K562 (cell line): Measurements from ENCODE around the gene GALNT17. TPM values are rescaled to one million over a fixed set of nuclear protein-coding genes. Genes with fewer than 3 reads are reported as not detected.

ENCODE experiments used
- ATAC-seq: fragments of 200-7000 bp; cut with Tn5 transposase; 3 replicates; pipeline ENCODE4 v1.9.1; 2020; ENCODE audit warnings: moderate library complexity
- BruUV-seq: library from RNA; stranded (reverse); fragments of 400-500 nt; replicated peaks from 2 replicates; lab custom pipeline; 2021; lab: Mats Ljungman, UMichigan
- CTCF ChIA-PET: fragments of 300-600 bp; formaldehyde crosslinking; extraction: SDS; loops from one replicate; lab custom pipeline; 2021; ENCODE audit warnings: low intra/inter-chr PET ratio; lab: Yijun Ruan, JAX
- POLR2A ChIA-PET: fragments of 300-600, 350-650 bp; sonication (Branson Sonifier 250); formaldehyde crosslinking; extraction: SDS; loops from one replicate; lab custom pipeline; 2021; ENCODE audit warnings: antibody characterized with exemption, inconsistent platforms; lab: Yijun Ruan, JAX
- DNase-seq, 4 experiments: peaks; one replicate each; pipeline versions ENCODE4 v3.0.0 to v3.0.0-alpha.2; 2011 to 2018; ENCODE audit warnings: low spot score in 3 of 4, mixed read lengths in 3 of 4; ENCODE audit errors: extremely low read depth in 1 of 4
- FAIRE-seq: peaks from 2 replicates; lab custom pipeline; 2011; peaks lifted over from hg19 to GRCh38; lab: Jason Lieb, UNC
- H2AFZ ChIP-seq: 2 replicates; pipeline ENCODE4 v1.6.0; 2011; ENCODE audit warnings: low read depth, low read length, control low read depth, inconsistent platforms
- H3K27ac ChIP-seq: fragments of 200-600 bp; 3 replicates; pipeline ENCODE4 v1.8.0; 2011; ENCODE audit warnings: low read depth, mild to moderate bottlenecking, control low read depth, inconsistent platforms, low read length, moderate library complexity, mixed read lengths; ENCODE audit errors: extremely low read depth
- H3K27me3 ChIP-seq, 2 experiments: fragments of 300-600 bp in 1 of 2; 2 replicates in 1 of 2; 3 replicates in 1 of 2; pipeline versions ENCODE4 v1.6.0 to v1.8.0; 2011; ENCODE audit warnings: inconsistent platforms in 2 of 2, low read length in 2 of 2, mild to moderate bottlenecking in 1 of 2, mixed read lengths in 1 of 2, moderate library complexity in 1 of 2; ENCODE audit not compliant: control insufficient read depth in 2 of 2, insufficient read depth in 2 of 2
- H3K36me3 ChIP-seq: fragments of 300-600 bp; 3 replicates; pipeline ENCODE4 v1.8.0; 2011; ENCODE audit warnings: mild to moderate bottlenecking, low read length, inconsistent platforms; ENCODE audit not compliant: control insufficient read depth, insufficient read depth
- H3K4me1 ChIP-seq, 2 experiments: fragments of 200-600 bp in 1 of 2; replicated peaks in 1 of 2; 2 replicates in 1 of 2; 3 replicates in 1 of 2; pipeline versions ENCODE4 v1.5.1 to v1.8.0; 2011; ENCODE audit warnings: inconsistent platforms in 2 of 2, low read length in 2 of 2, mild to moderate bottlenecking in 1 of 2, mixed read lengths in 1 of 2, moderate library complexity in 1 of 2; ENCODE audit not compliant: control insufficient read depth in 2 of 2, insufficient read depth in 2 of 2
- H3K4me2 ChIP-seq: 2 replicates; pipeline ENCODE4 v1.6.1; 2011; ENCODE audit warnings: low read length, control low read depth, inconsistent platforms, mixed read lengths; ENCODE audit not compliant: insufficient read depth
- H3K4me3 ChIP-seq: fragments of 200-600 bp; sonication (generic), shearing (Covaris generic); 2 replicates; pipeline ENCODE4 v1.5.1; 2016; ENCODE audit warnings: control low read depth, inconsistent platforms
- H3K79me2 ChIP-seq: fragments of 200-600 bp; 3 replicates; pipeline ENCODE4 v1.8.0; 2011; ENCODE audit warnings: low read length, inconsistent platforms; ENCODE audit not compliant: control insufficient read depth, insufficient read depth
- H3K9ac ChIP-seq, 2 experiments: 2 replicates each; pipeline versions ENCODE4 v1.6.0 to v1.6.1; 2011; ENCODE audit warnings: low read depth in 2 of 2, low read length in 2 of 2, control low read depth in 1 of 2, inconsistent platforms in 1 of 2, mild to moderate bottlenecking in 1 of 2, mixed read lengths in 1 of 2; ENCODE audit not compliant: insufficient read depth in 1 of 2
- H3K9me1 ChIP-seq: one replicate; pipeline ENCODE4 v1.6.0; 2011; ENCODE audit warnings: inconsistent platforms, mild to moderate bottlenecking, low read length, moderate library complexity; ENCODE audit not compliant: control insufficient read depth, insufficient read depth
- H3K9me3 ChIP-seq: replicated peaks from 2 replicates; pipeline ENCODE4 v1.5.1; 2011; ENCODE audit warnings: low read depth, low read length, inconsistent platforms; ENCODE audit not compliant: control insufficient read depth, insufficient read depth
- H4K20me1 ChIP-seq: replicated peaks from 2 replicates; pipeline ENCODE4 v1.6.1; 2011; ENCODE audit warnings: low read length, inconsistent platforms, mixed read lengths; ENCODE audit not compliant: control insufficient read depth, insufficient read depth
- EGR1 ChIP-seq: fragments of 450-650 bp; conservative IDR thresholded peaks from 2 replicates; pipeline ENCODE4 v1.6.1; 2017; ENCODE audit warnings: mild to moderate bottlenecking
- EHMT2 ChIP-seq: fragments of 450-650 bp; IDR thresholded peaks from 2 replicates; pipeline ENCODE4 v1.6.1; 2018; ENCODE audit warnings: antibody characterized with exemption
- KLF16 ChIP-seq: IDR thresholded peaks from 2 replicates; pipeline ENCODE4 v1.6.1; 2016; ENCODE audit warnings: antibody characterized with exemption
- NR1H2 ChIP-seq: sonication (generic); formaldehyde crosslinking; IDR thresholded peaks from 2 replicates; pipeline ENCODE4 v1.4.0; 2020; ENCODE audit warnings: mild to moderate bottlenecking, missing genetic modification reagents
- RB1 ChIP-seq: fragments of 450-650 bp; IDR thresholded peaks from 2 replicates; pipeline ENCODE4 v1.6.1; 2017; ENCODE audit warnings: low read depth, mild to moderate bottlenecking
- TAF9B ChIP-seq: fragments of 450-650 bp; IDR thresholded peaks from 2 replicates; pipeline ENCODE4 v1.6.1; 2018; ENCODE audit warnings: mild to moderate bottlenecking; ENCODE audit not compliant: partially characterized antibody
- ZNF707 ChIP-seq: fragments of 250-450 bp; sonication (Bioruptor Pico); conservative IDR thresholded peaks from 2 replicates; pipeline ENCODE4 v1.8.0; 2022; ENCODE audit warnings: inconsistent platforms, mild to moderate bottlenecking, moderate library complexity
- WGBS: fragments of 100-300 bp; shearing (Covaris generic); methylation state at CpG from one replicate; pipeline ENCODE4 v1.1.6; 2016; ENCODE audit warnings: low coverage, mixed read lengths; ENCODE audit not compliant: insufficient coverage; ENCODE audit errors: missing lambda C conversion rate; 5-methylcytosine and 5-hydroxymethylcytosine counted together
- in situ Hi-C: fragments of 300-500 bp; cut with MboI; formaldehyde crosslinking; loops from 4 replicates; pipeline ENCODE4 v1.15.0; 2018; ENCODE audit warnings: inconsistent platforms, mixed read lengths
- intact Hi-C: fragments of 100-400 bp; cut with micrococcal nuclease; formaldehyde crosslinking; loops from 2 replicates; pipeline ENCODE4 v1.14.2; 2022
- polyA plus RNA-seq, 8 experiments: library from polyadenylated mRNA; depleted of rRNA in 4 of 8; stranded (reverse) in 5 of 8; unstranded in 3 of 8; fragments of >200 nt; fragmentation: Nextera tagmentation in 2 of 8; fragmentation: Illumina TruSeq in 1 of 8; extraction: Ambion mirVana in 2 of 8; extraction: Trizol in 1 of 8; gene quantifications; 2 replicates each; pipeline versions ENCODE4 v1.2.1 to v1.2.3, GENCODE V29; 2011 to 2014; ENCODE audit warnings: inconsistent platforms in 1 of 8, missing spikeins in 1 of 8
- total RNA-seq, 7 experiments: library from RNA; depleted of rRNA in 6 of 7; stranded (reverse); fragments of >200 nt in 6 of 7; fragmentation: Illumina TruSeq in 2 of 7; extraction: Trizol in 2 of 7; gene quantifications; 2 replicates each; pipeline versions ENCODE4 v1.2.1 to v1.2.3, GENCODE V29; 2011 to 2021; ENCODE audit warnings: low replicate concordance in 1 of 7
- TF ChIP-seq, protein P1 (sequence below): sonication (generic); formaldehyde crosslinking; IDR thresholded peaks from 2 replicates; pipeline ENCODE4 v1.8.1; 2022; ENCODE audit warnings: missing genetic modification reagents
- TF ChIP-seq, protein P2 (sequence below), 2 experiments: IDR thresholded peaks; 2 replicates each; pipeline ENCODE4 v1.6.1; 2012; ENCODE audit warnings: improper control_type of control experiment in 2 of 2, low read depth in 2 of 2, low read length in 2 of 2, borderline replicate concordance in 1 of 2
- TF ChIP-seq, protein P3 (sequence below): fragments of 450-650 bp; IDR thresholded peaks from 2 replicates; pipeline ENCODE4 v1.6.1; 2016; ENCODE audit warnings: missing biosample characterization, missing genetic modification characterization
- TF ChIP-seq, protein P4 (sequence below): fragments of 450-650 bp; IDR thresholded peaks from 2 replicates; pipeline ENCODE4 v1.7.1; 2018; ENCODE audit warnings: mild to moderate bottlenecking, low read depth; ENCODE audit not compliant: partially characterized antibody

Gene GALNT17
- total and polyA plus RNA-seq, 9 of the 15 experiments (the other 6 are each of a cell fraction or from before 2014, with no cell fraction given) = not detected

DNA sequence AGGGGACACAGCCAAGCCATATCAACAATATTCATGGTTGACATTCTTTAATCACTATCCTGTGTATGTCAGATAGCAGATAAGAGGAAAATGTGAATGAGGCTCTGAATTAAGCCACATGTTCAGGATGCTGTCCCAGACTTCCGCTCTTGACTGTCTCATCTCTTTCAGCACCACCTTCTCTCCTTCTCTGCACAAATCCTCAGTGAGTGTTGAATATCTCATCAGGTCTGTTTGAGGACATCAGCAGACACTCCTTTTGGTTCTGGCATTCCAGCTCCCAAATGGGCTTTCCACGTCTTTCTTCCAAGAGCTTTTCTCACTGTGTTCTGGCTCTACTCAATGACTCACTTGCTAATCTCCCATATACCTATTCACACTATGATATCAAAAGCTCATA is 321.7 kb downstream of the GALNT17 start:
- Histone ChIP-seq H3K27me3 (peaks cover 0 to 14% of the 10 kb centered on the region in 2 experiments; a peak in 2 of 5 replicates), H3K9ac (no peak overlapping the region), H3K9me3 (no peaks in the 10 kb centered on the region), H3K4me3 (no peak overlapping the region), H3K9me1 (no peaks in the 10 kb centered on the region), H4K20me1 (no peaks in the 10 kb centered on the region), H2AFZ (no peak overlapping the region)
- CTCF ChIA-PET = no interaction called here
- in situ Hi-C loops (no loop called here), intact Hi-C loops (no loop called here)
- ATAC-seq (no peak), DNase-seq (no peak), FAIRE-seq (no peak)
- TF ChIP-seq KLF16 (no peak), RB1 (no peak), TAF9B (no peak), ZNF707 (no peak), NR1H2 (CRISPR knock-in tag) (no peak), EGR1 (no peak), EHMT2 (no peak)
- TF ChIP-seq, protein P1, sequence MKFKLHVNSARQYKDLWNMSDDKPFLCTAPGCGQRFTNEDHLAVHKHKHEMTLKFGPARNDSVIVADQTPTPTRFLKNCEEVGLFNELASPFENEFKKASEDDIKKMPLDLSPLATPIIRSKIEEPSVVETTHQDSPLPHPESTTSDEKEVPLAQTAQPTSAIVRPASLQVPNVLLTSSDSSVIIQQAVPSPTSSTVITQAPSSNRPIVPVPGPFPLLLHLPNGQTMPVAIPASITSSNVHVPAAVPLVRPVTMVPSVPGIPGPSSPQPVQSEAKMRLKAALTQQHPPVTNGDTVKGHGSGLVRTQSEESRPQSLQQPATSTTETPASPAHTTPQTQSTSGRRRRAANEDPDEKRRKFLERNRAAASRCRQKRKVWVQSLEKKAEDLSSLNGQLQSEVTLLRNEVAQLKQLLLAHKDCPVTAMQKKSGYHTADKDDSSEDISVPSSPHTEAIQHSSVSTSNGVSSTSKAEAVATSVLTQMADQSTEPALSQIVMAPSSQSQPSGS (CRISPR knock-in tag) = no peak
- TF ChIP-seq, protein P2, sequence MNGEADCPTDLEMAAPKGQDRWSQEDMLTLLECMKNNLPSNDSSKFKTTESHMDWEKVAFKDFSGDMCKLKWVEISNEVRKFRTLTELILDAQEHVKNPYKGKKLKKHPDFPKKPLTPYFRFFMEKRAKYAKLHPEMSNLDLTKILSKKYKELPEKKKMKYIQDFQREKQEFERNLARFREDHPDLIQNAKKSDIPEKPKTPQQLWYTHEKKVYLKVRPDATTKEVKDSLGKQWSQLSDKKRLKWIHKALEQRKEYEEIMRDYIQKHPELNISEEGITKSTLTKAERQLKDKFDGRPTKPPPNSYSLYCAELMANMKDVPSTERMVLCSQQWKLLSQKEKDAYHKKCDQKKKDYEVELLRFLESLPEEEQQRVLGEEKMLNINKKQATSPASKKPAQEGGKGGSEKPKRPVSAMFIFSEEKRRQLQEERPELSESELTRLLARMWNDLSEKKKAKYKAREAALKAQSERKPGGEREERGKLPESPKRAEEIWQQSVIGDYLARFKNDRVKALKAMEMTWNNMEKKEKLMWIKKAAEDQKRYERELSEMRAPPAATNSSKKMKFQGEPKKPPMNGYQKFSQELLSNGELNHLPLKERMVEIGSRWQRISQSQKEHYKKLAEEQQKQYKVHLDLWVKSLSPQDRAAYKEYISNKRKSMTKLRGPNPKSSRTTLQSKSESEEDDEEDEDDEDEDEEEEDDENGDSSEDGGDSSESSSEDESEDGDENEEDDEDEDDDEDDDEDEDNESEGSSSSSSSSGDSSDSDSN (IDR thresholded peaks at IDR 0.05; ENCODE audit: borderline replicate concordance in 1 of 2, low read depth in 2 of 2, low read length in 2 of 2) = no peak
- TF ChIP-seq, protein P3, sequence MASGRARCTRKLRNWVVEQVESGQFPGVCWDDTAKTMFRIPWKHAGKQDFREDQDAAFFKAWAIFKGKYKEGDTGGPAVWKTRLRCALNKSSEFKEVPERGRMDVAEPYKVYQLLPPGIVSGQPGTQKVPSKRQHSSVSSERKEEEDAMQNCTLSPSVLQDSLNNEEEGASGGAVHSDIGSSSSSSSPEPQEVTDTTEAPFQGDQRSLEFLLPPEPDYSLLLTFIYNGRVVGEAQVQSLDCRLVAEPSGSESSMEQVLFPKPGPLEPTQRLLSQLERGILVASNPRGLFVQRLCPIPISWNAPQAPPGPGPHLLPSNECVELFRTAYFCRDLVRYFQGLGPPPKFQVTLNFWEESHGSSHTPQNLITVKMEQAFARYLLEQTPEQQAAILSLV (tag) = no peak
- TF ChIP-seq, protein P4, sequence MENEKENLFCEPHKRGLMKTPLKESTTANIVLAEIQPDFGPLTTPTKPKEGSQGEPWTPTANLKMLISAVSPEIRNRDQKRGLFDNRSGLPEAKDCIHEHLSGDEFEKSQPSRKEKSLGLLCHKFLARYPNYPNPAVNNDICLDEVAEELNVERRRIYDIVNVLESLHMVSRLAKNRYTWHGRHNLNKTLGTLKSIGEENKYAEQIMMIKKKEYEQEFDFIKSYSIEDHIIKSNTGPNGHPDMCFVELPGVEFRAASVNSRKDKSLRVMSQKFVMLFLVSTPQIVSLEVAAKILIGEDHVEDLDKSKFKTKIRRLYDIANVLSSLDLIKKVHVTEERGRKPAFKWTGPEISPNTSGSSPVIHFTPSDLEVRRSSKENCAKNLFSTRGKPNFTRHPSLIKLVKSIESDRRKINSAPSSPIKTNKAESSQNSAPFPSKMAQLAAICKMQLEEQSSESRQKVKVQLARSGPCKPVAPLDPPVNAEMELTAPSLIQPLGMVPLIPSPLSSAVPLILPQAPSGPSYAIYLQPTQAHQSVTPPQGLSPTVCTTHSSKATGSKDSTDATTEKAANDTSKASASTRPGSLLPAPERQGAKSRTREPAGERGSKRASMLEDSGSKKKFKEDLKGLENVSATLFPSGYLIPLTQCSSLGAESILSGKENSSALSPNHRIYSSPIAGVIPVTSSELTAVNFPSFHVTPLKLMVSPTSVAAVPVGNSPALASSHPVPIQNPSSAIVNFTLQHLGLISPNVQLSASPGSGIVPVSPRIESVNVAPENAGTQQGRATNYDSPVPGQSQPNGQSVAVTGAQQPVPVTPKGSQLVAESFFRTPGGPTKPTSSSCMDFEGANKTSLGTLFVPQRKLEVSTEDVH = no peak
- TF ChIP-seq, all 486 proteins: peak for 0
- Histone ChIP-seq H3K27ac (no peak overlapping the region), H3K4me1 (no peaks in the 10 kb centered on the region), H3K4me2 (no peak overlapping the region), H3K36me3 (no peaks in the 10 kb centered on the region), H3K79me2 (no peaks in the 10 kb centered on the region)
- WGBS = 5% methylated on average over 2 of the region's 2 CpGs
- no TSS peak for BruUV-seq
- POLR2A ChIA-PET = no interaction called here
